Caco-2 (cell line): ENCODE results near the gene LRP1B. TPM values are rescaled to one million over a fixed set of nuclear protein-coding genes. Genes with fewer than 3 reads are reported as not detected.

Experiments
- BruUV-seq: library from RNA; stranded (reverse); fragments of 400-500 nt; replicated peaks from 2 replicates; lab custom pipeline; 2021; lab: Mats Ljungman, UMichigan
- CTCF ChIA-PET: fragments of 300-600 bp; sonication (Branson Sonifier 250); formaldehyde crosslinking; loops from one replicate; lab custom pipeline; 2022; ENCODE audit warnings: antibody characterized with exemption; lab: Charles Lee
- POLR2A ChIA-PET: fragments of 300-600 bp; sonication (Branson Sonifier 250); formaldehyde crosslinking; loops from one replicate; lab custom pipeline; 2022; ENCODE audit warnings: antibody characterized with exemption; lab: Charles Lee
- DNase-seq, 2 experiments: peaks; one replicate each; pipeline versions ENCODE4 v3.0.0 to v3.0.0-alpha.2; 2020 to 2022
- H3K27me3 ChIP-seq: replicated peaks from 2 replicates; pipeline ENCODE4 v1.6.0; 2011; ENCODE audit warnings: low read length; ENCODE audit not compliant: control insufficient read depth, insufficient read depth
- H3K36me3 ChIP-seq: 2 replicates; pipeline ENCODE4 v1.5.1; 2011; ENCODE audit warnings: low read length; ENCODE audit not compliant: control insufficient read depth, insufficient read depth
- H3K4me1 ChIP-seq: fragments of 250-450 bp; sonication (Bioruptor Pico); 2 replicates; pipeline ENCODE4 v1.5.1; 2020; ENCODE audit warnings: mild to moderate bottlenecking
- H3K4me3 ChIP-seq: 2 replicates; pipeline ENCODE4 v1.5.1; 2011; ENCODE audit warnings: low read depth, mild to moderate bottlenecking, control low read depth, low read length
- H3K9me3 ChIP-seq: fragments of 250-450 bp; sonication (Bioruptor Pico); 2 replicates; pipeline ENCODE4 v1.5.1; 2020; ENCODE audit warnings: mild to moderate bottlenecking, moderate library complexity
- H3K27ac Mint-ChIP-seq: one replicate; pipeline ENCODE4 v1.8.0; 2022; ENCODE audit warnings: mixed read lengths; ENCODE audit not compliant: unreplicated experiment
- H3K27me3 Mint-ChIP-seq: one replicate; pipeline ENCODE4 v1.8.0; 2022; ENCODE audit warnings: mixed read lengths; ENCODE audit not compliant: insufficient read depth, unreplicated experiment
- H3K36me3 Mint-ChIP-seq: one replicate; pipeline ENCODE4 v1.8.0; 2022; ENCODE audit warnings: mild to moderate bottlenecking, mixed read lengths; ENCODE audit not compliant: insufficient read depth, unreplicated experiment
- H3K4me1 Mint-ChIP-seq: one replicate; pipeline ENCODE4 v1.8.0; 2022; ENCODE audit warnings: low read depth, mixed read lengths; ENCODE audit not compliant: unreplicated experiment
- H3K4me3 Mint-ChIP-seq: one replicate; pipeline ENCODE4 v1.8.0; 2022; ENCODE audit warnings: mild to moderate bottlenecking, moderate library complexity, mixed read lengths; ENCODE audit not compliant: unreplicated experiment
- H3K9me3 Mint-ChIP-seq: one replicate; pipeline ENCODE4 v1.8.0; 2022; ENCODE audit warnings: mixed read lengths; ENCODE audit not compliant: unreplicated experiment
- CTCF ChIP-seq, 2 experiments: fragments of 200-600 bp in 1 of 2; IDR thresholded peaks; 1 replicate in 1 of 2; 2 replicates in 1 of 2; pipeline versions ENCODE4 v1.5.1 to v1.8.0; 2011 to 2022; ENCODE audit warnings: antibody characterized with exemption in 1 of 2, control low read depth in 1 of 2, inconsistent platforms in 1 of 2, low read depth in 1 of 2, low read length in 1 of 2, mild to moderate bottlenecking in 1 of 2, moderate library complexity in 1 of 2; ENCODE audit not compliant: insufficient read depth in 1 of 2, severe bottlenecking in 1 of 2, unreplicated experiment in 1 of 2
- intact Hi-C: fragments of 100-400 bp; cut with micrococcal nuclease; formaldehyde crosslinking; loops from one replicate; pipeline ENCODE4 v1.10.0; 2022; ENCODE audit not compliant: unreplicated experiment
- total RNA-seq: library from RNA; stranded (reverse); gene quantifications from 2 replicates; pipeline ENCODE4 v1.2.3, GENCODE V29; 2022

The LRP1B gene
- total RNA-seq, 1 experiment from 2014 or later, result not detected

GRCh38 chr2:141519906-141520305, 610.9 kb downstream of the LRP1B start:
- CTCF ChIA-PET, result no interaction called here
- no peak overlapping the region for H3K27ac Mint-ChIP-seq

GRCh38 chr2:141517852-141518421, 612.9 kb downstream of the LRP1B start:
- no TSS peak for BruUV-seq
- no peak for TF ChIP-seq CTCF (IDR thresholded peaks at IDR 0.05; ENCODE audit: insufficient read depth in 1 of 2, low read depth in 1 of 2, low read length in 1 of 2, severe bottlenecking in 1 of 2, unreplicated experiment in 1 of 2)
- DNase-seq, result no peak
- ChIA-PET POLR2A (no interaction called here), CTCF (no interaction called here)
- H3K4me1 ChIP-seq, result peaks cover 9% of the 10 kb centered on the region; the same call in 1 of the 2 replicates
- no peaks in the 10 kb centered on the region for H3K36me3 Mint-ChIP-seq
- no peak overlapping the region for H3K4me3 Mint-ChIP-seq
- intact Hi-C loops, result no loop called here
- no peaks in the 10 kb centered on the region for H3K27me3 ChIP-seq
- H3K4me3 ChIP-seq, result no peak overlapping the region
- no peaks in the 10 kb centered on the region for H3K27me3 Mint-ChIP-seq
- H3K9me3 Mint-ChIP-seq, result peaks cover 10% of the 10 kb centered on the region
- H3K9me3 ChIP-seq, result 0 out of 2 replicates have a peak, but pooled peaks cover 4% of the 10 kb centered on the region
- H3K4me1 Mint-ChIP-seq, result peaks cover 15% of the 10 kb centered on the region
- peak overlapping the region; percentile 25 for H3K27ac Mint-ChIP-seq
- H3K36me3 ChIP-seq, result no peaks in the 10 kb centered on the region

More at GRCh38 chr2:141519906-141520305, 610.9 kb downstream of the LRP1B start:
- Histone ChIP-seq H3K9me3 (0 out of 2 replicates have a peak, but pooled peaks cover 4% of the 10 kb centered on the region), H3K36me3 (no peaks in the 10 kb centered on the region), H3K4me1 (peaks cover 9% of the 10 kb centered on the region; the same call in 1 of the 2 replicates), H3K4me3 (no peak overlapping the region), H3K27me3 (no peaks in the 10 kb centered on the region)
- POLR2A ChIA-PET, result no interaction called here
- intact Hi-C loops, result no loop called here
- no peak for DNase-seq
- TF ChIP-seq CTCF (IDR thresholded peaks at IDR 0.05; ENCODE audit: insufficient read depth in 1 of 2, low read depth in 1 of 2, low read length in 1 of 2, severe bottlenecking in 1 of 2, unreplicated experiment in 1 of 2), result no peak
- H3K36me3 Mint-ChIP-seq, result no peaks in the 10 kb centered on the region
- H3K9me3 Mint-ChIP-seq, result peaks cover 10% of the 10 kb centered on the region
- H3K4me3 Mint-ChIP-seq, result no peak overlapping the region
- peaks cover 15% of the 10 kb centered on the region for H3K4me1 Mint-ChIP-seq
- H3K27me3 Mint-ChIP-seq, result no peaks in the 10 kb centered on the region
- BruUV-seq, result no TSS peak

- Histone ChIP-seq H3K27me3 (no peaks in the 10 kb centered on the region), H3K36me3 (no peaks in the 10 kb centered on the region), H3K4me3 (no peak overlapping the region), H3K4me1 (peaks cover 9% of the 10 kb centered on the region; the same call in 1 of the 2 replicates), H3K9me3 (0 out of 2 replicates have a peak, but pooled peaks cover 4% of the 10 kb centered on the region)
- Mint-ChIP-seq H3K9me3 (peaks cover 10% of the 10 kb centered on the region), H3K36me3 (no peaks in the 10 kb centered on the region), H3K4me3 (no peak overlapping the region), H3K27ac (peak overlapping the region; percentile 25), H3K27me3 (no peaks in the 10 kb centered on the region), H3K4me1 (peaks cover 15% of the 10 kb centered on the region)
- ChIA-PET POLR2A (no interaction called here), CTCF (no interaction called here)
- DNase-seq, result no peak
- no peak for TF ChIP-seq CTCF (IDR thresholded peaks at IDR 0.05; ENCODE audit: insufficient read depth in 1 of 2, low read depth in 1 of 2, low read length in 1 of 2, severe bottlenecking in 1 of 2, unreplicated experiment in 1 of 2)
- intact Hi-C loops, result no loop called here
- BruUV-seq, result no TSS peak
Observed at GRCh38 chr2:141517180-141517851, 613.5 kb downstream of the LRP1B start.
